Measurements from ENCODE around the gene HAPSTR1. TPM values are rescaled to one million over a fixed set of nuclear protein-coding genes. Genes with fewer than 3 reads are reported as not detected.
A peak's percentile ranks its signal among the peaks of the same experiment; 100 is the strongest.
"Not testable (repeated sequence)": the region's sequence is repeated elsewhere in the genome, so short reads cannot be mapped to it uniquely, and the experiment has no call there.

HAPSTR1 gene
- total RNA-seq, 1 donor from 2014 or later, result 70.1 TPM

DNA sequence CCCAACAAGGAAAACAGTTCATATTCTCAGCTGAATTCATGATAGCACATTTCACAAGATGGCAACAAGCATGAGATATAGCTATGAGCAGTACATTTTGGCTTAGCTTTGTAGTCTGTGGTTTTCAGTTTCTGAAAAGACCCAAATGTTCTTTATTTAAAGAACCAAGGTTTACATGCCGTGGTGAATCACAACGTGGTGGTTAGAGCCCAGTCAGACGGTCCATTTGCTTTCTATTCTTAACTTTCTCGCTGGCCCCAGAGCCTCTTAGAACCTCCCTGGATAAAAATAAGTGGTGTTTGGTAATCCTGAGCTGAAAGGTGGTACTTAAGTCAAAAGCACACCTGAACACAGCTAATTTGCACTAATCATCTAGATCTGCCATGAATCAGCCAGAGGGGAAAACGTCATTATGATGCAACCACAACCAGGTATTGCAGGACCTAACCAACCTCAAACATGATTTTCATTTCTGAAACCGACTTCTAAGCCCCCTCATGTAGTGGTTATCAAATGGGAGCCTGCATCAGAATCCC, 18.6 kb upstream of the HAPSTR1 start:
- no peak for DNase-seq

GRCh38 chr16:9075299-9076071, 16.0 kb upstream of the HAPSTR1 start:
- DNase-seq, result no peak

DNA sequence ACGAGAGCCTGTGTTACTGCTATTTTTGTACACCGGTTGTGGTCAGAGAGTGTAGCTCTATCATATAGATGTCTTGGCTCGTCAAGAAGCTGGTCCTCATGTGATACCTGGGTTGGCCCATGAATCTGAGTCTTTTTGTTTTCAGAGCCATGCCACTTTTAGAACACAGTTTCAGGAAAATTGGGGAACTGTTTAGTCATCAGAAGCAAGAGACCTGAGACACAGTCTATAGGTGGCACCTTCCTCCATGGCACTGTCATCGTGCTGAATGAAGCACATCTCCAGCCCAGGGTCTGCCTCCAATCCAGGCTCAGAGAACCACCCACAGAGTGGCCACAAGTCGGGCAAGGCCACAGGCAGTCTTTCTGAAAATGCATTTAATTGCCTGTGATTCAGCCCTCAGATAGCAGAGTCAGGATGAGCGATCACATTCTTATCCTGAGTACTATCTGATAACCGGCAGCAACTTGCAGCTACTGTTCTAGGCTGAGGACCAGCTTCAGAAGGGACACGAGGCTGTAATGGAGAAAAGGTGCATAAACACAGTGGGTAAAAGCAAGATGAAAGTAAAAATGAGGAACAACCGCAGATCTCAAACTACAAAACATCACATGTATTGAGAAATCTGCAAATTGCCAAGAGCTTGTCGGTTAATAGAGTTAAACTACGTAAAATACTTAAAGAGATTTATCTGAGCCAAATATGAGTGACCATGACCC, 14.2 kb upstream of the HAPSTR1 start:
- no peak for DNase-seq

GRCh38 chr16:9078467-9079429, 12.7 kb upstream of the HAPSTR1 start:
- DNase-seq, result peak; percentile 88

DNA sequence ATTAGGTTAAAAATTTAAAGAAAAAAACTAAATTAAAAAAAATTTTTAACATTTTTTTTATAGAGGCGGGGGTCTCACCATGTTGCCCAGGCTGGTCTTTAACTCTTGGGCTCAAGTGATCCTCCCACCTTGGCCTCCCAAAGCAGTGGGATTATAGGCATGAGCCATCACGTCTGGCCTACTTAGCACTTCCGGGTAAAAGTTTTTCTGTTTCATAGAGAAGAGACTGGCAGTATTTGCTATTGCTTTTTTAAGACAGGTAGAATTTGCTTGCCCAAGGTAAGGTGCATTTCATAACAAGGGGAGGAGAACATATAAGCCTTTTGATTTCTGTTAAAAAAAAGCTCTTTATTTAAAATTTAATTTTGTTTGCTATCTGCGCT, 12.0 kb upstream of the HAPSTR1 start:
- no peak for DNase-seq

- no peak for DNase-seq
Observed at GRCh38 chr16:9081158-9081557, 10.3 kb upstream of the HAPSTR1 start.

GRCh38 chr16:9081843-9082242, 9.6 kb upstream of the HAPSTR1 start:
- DNase-seq, result no peak

DNA sequence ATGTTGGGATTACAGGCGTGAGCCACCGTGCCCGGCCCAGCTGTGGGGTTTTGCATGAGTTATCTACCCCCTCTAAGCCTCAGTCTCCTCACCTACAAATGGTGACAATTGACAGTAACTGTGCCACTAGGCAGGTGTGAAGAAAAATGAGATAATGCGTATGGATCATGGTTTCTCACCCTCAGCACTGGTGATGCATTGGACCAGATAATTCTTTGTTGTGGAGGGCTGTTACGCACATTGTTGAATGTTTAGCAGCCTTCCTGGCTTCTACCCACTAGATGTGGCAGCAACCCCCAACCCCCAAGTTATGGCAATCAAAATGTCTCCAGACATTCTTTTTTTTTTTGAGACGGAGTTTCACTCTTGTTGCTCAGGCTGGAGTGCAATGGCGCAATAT, 9.0 kb upstream of the HAPSTR1 start:
- no peak for DNase-seq

GRCh38 chr16:9087733-9088132, 3.7 kb upstream of the HAPSTR1 start:
- not testable (repeated sequence) for DNase-seq

GRCh38 chr16:9088848-9089247, 2.6 kb upstream of the HAPSTR1 start:
- no peak for DNase-seq

- DNase-seq, result no peak
Observed at GRCh38 chr16:9089660-9090059, 1.8 kb upstream of the HAPSTR1 start.

DNA sequence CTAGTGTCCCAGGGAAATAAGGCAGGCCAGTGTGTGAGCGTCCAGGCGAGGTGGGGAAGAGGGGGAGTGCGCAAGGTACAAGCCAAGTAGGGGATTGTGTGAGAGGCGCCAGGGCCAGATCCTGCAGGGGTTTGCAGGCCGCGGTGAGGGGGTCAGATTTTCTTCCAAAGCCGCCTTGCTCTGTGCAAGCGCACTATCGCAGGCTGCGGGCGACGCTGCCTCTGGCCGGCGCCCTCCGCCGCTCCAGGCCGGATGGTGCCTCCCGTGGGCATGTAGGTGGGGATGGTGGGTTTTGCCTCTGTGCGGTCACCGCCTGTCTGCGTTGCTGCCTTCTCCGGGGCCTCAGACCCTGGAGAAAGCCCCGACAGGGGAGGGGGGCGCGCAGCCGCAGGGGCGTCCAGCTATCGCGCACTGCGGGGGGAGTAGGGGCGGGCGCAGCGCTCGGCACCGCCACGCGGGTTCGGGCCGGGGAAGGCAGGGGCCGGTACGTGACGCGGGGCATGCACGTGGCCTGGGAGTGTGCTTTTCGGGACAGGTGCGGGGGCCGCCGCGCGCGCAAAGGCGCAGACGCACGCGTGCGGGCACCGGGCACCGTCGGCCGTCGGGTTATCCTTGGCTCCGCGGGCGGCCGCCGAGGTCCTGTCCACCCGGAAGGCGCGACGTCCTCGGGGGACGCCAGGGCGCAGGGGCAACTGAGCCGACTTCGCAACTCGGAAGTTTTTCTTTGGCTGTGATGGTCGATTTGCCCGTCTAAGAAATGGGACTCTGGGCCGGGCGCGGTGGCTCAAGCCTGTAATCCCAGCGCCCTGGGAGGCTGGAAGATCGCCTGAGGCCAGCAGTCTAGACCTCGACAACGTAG, 1.1 kb upstream of the HAPSTR1 start:
- peak; percentile 41 for DNase-seq

DNA sequence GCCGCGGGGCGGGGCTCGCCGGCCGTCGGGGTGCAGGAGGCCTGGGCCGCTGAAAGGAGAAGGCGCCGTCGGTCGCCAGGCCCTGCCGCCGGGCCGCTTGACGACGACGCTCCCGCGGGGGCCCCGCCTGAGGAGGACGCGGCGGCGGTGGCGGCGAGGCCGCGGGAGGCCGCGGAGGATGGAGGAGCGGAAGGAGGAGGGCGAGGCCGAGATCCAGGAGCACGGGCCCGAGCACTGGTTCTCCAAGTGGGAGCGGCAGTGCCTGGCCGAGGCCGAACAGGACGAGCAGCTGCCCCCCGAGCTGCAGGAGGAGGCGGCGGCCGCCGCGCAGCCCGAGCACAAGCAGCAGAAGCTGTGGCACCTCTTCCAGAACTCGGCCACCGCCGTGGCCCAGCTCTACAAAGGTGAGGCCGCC, 430 bp downstream of the HAPSTR1 start:
- peak; percentile 39 for DNase-seq

GRCh38 chr16:9092282-9092977, 986 bp downstream of the HAPSTR1 start:
- peak; percentile 35 for DNase-seq

DNA sequence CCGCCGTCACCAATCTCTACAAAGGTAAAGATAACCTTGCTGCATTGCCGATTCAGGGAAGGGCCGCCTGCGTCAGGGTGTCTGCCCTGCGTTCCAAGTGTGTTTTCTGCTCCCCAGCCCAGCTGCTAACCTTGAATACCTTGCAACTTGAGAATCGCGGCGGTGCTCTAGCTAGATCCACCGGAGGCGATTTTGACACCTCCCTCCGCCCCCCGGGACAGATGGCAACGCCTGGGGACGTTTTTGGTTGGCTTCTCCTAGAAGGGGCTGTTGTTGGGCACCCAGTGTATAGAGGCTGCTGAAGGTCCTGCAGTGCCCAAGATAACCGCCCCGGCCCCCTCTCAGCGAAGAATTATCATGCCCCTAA, 1.5 kb downstream of the HAPSTR1 start:
- DNase-seq, result peak; percentile 33

- no peak for DNase-seq
Observed at GRCh38 chr16:9094011-9094846, 2.8 kb downstream of the HAPSTR1 start.

DNA sequence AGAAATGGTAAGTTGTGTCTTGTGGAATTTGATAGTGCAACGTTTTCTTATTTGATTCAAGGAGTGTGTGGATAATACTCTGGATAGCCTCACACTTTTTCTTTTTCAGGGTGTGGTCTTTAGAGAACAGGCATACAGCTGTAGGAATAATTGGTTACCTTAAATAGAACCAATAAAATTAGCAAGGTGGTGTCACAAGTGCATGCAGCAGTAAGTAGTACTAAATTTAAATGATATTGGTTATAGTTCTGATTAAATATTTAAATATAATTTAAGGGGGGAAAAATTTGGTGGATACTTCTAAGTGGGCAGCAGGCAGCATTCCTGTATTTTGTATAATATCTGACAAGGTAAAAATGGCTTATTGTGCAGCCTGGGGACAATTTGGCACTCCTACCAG, 3.7 kb downstream of the HAPSTR1 start:
- no peak for DNase-seq

DNA sequence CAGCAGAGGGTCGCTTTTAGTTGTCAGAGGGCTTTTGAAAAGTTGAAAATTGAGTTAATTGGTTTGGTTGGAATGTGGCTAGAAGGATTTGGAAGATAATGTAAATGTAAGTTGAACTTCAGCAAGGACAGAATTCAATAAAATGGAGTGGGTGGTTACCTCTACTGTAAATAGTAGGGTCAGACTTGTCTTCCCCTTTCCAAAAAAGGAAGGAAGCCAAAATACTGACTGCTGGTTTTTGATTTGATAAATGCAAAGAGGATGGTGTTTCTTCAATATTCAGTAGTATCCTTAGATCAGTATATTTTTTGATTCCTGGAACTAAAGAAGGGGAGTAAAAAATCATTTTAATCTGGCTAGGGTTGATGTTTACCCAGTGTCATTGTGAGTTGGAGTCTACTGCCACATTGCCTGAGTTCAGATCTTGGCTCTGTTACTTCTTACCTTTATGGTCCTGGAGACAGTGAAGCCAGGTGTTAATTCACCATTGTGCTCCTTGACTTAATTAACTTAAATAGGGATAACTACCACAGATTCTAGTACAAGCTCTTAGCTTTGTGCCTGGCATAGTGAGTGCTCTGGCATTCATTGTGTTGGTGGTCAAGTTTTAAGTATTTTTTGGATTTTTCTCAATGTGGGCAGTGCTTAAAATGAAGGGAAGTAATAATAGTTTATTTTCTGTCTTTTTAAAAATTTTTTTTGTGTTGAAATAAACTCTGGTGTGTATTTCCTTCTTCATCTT, 4.4 kb downstream of the HAPSTR1 start:
- DNase-seq, result no peak

- no peak for DNase-seq
Observed at GRCh38 chr16:9096416-9096952, 5.0 kb downstream of the HAPSTR1 start.

Data from dermis blood vessel endothelial cell (primary cell).